Measurements from ENCODE around the gene ZNF28. TPM values are rescaled to one million over a fixed set of nuclear protein-coding genes. Genes with fewer than 3 reads are reported as not detected.
"Not testable (repeated sequence)": the region's sequence is repeated elsewhere in the genome, so short reads cannot be mapped to it uniquely, and the experiment has no call there.

Gene ZNF28
- polyA plus RNA-seq, 1 donor from 2014 or later: 15.4 TPM

GRCh38 chr19:52809801-52810200 lies 11.6 kb downstream of the ZNF28 start:
- TF ChIP-seq, protein P1, sequence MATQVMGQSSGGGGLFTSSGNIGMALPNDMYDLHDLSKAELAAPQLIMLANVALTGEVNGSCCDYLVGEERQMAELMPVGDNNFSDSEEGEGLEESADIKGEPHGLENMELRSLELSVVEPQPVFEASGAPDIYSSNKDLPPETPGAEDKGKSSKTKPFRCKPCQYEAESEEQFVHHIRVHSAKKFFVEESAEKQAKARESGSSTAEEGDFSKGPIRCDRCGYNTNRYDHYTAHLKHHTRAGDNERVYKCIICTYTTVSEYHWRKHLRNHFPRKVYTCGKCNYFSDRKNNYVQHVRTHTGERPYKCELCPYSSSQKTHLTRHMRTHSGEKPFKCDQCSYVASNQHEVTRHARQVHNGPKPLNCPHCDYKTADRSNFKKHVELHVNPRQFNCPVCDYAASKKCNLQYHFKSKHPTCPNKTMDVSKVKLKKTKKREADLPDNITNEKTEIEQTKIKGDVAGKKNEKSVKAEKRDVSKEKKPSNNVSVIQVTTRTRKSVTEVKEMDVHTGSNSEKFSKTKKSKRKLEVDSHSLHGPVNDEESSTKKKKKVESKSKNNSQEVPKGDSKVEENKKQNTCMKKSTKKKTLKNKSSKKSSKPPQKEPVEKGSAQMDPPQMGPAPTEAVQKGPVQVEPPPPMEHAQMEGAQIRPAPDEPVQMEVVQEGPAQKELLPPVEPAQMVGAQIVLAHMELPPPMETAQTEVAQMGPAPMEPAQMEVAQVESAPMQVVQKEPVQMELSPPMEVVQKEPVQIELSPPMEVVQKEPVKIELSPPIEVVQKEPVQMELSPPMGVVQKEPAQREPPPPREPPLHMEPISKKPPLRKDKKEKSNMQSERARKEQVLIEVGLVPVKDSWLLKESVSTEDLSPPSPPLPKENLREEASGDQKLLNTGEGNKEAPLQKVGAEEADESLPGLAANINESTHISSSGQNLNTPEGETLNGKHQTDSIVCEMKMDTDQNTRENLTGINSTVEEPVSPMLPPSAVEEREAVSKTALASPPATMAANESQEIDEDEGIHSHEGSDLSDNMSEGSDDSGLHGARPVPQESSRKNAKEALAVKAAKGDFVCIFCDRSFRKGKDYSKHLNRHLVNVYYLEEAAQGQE (IDR thresholded peaks at IDR 0.05; ENCODE audit: borderline replicate concordance): no peak
- TF ChIP-seq POLR2AphosphoS5 (IDR thresholded peaks at IDR 0.05): no peak
- no peak for TF ChIP-seq TAF1 (IDR thresholded peaks at IDR 0.05; ENCODE audit: low read depth)
- TF ChIP-seq MXI1 (conservative IDR thresholded peaks at IDR 0.05; ENCODE audit: poor library complexity, severe bottlenecking): no peak
- TF ChIP-seq, protein P2, sequence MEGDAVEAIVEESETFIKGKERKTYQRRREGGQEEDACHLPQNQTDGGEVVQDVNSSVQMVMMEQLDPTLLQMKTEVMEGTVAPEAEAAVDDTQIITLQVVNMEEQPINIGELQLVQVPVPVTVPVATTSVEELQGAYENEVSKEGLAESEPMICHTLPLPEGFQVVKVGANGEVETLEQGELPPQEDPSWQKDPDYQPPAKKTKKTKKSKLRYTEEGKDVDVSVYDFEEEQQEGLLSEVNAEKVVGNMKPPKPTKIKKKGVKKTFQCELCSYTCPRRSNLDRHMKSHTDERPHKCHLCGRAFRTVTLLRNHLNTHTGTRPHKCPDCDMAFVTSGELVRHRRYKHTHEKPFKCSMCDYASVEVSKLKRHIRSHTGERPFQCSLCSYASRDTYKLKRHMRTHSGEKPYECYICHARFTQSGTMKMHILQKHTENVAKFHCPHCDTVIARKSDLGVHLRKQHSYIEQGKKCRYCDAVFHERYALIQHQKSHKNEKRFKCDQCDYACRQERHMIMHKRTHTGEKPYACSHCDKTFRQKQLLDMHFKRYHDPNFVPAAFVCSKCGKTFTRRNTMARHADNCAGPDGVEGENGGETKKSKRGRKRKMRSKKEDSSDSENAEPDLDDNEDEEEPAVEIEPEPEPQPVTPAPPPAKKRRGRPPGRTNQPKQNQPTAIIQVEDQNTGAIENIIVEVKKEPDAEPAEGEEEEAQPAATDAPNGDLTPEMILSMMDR (IDR thresholded peaks at IDR 0.05; ENCODE audit: poor library complexity, severe bottlenecking): no peak
- TF ChIP-seq RAD21 (conservative IDR thresholded peaks at IDR 0.05): no peak
- no peak for TF ChIP-seq EZH2 (IDR thresholded peaks at IDR 0.05; ENCODE audit: borderline replicate concordance, insufficient read depth, low read length, poor library complexity, severe bottlenecking)
- no peak overlapping the region for H3K4me3 ChIP-seq (ENCODE audit: low read length)
- no peaks in the 10 kb centered on the region for H3K36me3 ChIP-seq (ENCODE audit: insufficient read depth, low read length)
- H3K27ac ChIP-seq (ENCODE audit: low read length): no peak overlapping the region
- H3K9ac ChIP-seq (ENCODE audit: low read length): no peak overlapping the region
- H2AFZ ChIP-seq (ENCODE audit: low read depth, low read length): no peak overlapping the region
- no peaks in the 10 kb centered on the region for H3K9me3 ChIP-seq (ENCODE audit: low read length)
- H3F3A ChIP-seq (ENCODE audit: insufficient read depth, low read length, poor library complexity, severe bottlenecking): no peaks in the 10 kb centered on the region
- no peak overlapping the region for H3K4me2 ChIP-seq (ENCODE audit: low read length)
- H3K9me2 ChIP-seq (ENCODE audit: insufficient read depth, low read length): no peaks in the 10 kb centered on the region
- no peaks in the 10 kb centered on the region for H3K79me2 ChIP-seq (replicated peaks; ENCODE audit: insufficient read depth, low read length)
- H4K20me1 ChIP-seq (ENCODE audit: insufficient read depth): no peaks in the 10 kb centered on the region
- H3K27me3 ChIP-seq (ENCODE audit: insufficient read depth, low read depth, low read length): no peaks in the 10 kb centered on the region

GRCh38 chr19:52799950-52800640 lies 21.3 kb downstream of the ZNF28 start:
- H3K27me3 ChIP-seq (ENCODE audit: insufficient read depth, low read depth, low read length); H4K20me1 ChIP-seq (ENCODE audit: insufficient read depth); H2AFZ ChIP-seq (ENCODE audit: low read depth, low read length); H3F3A ChIP-seq (ENCODE audit: insufficient read depth, low read length, poor library complexity, severe bottlenecking); H3K4me2 ChIP-seq (ENCODE audit: low read length); H3K27ac ChIP-seq (ENCODE audit: low read length); H3K4me3 ChIP-seq (ENCODE audit: low read length); H3K9ac ChIP-seq (ENCODE audit: low read length); H3K79me2 ChIP-seq (replicated peaks; ENCODE audit: insufficient read depth, low read length); H3K9me2 ChIP-seq (ENCODE audit: insufficient read depth, low read length): not testable (repeated sequence)
- peaks cover 13% of the 10 kb centered on the region for H3K36me3 ChIP-seq (ENCODE audit: insufficient read depth, low read length)
- peaks cover 11% of the 10 kb centered on the region for H3K9me3 ChIP-seq (ENCODE audit: low read length)

DNA sequence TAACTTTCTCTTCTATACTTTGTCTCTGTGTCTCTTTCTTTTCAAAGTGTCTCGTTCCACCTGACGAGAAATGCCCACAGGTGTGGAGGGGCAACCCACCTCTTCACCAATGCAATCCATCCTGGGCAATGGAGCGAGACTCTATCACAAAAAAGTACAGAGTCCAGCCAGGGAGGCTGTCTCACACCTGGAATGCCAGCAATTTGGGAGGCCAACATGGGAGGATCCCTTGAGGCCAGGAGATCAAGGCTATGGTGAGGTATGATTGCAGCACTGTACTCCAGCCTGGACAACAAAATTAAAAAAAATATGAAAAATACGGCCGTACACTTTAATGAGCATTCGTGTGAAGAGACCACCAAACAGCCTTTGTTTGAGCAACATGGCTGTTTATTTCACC lies 32.0 kb downstream of the ZNF28 start:
- TF ChIP-seq EP300 (conservative IDR thresholded peaks at IDR 0.05; ENCODE audit: poor library complexity, severe bottlenecking): no peak
- TF ChIP-seq RAD21 (conservative IDR thresholded peaks at IDR 0.05): no peak
- TF ChIP-seq POLR2AphosphoS5 (IDR thresholded peaks at IDR 0.05): no peak
- no peak for TF ChIP-seq EZH2 (IDR thresholded peaks at IDR 0.05; ENCODE audit: borderline replicate concordance, insufficient read depth, low read length, poor library complexity, severe bottlenecking)
- no peak for TF ChIP-seq MXI1 (conservative IDR thresholded peaks at IDR 0.05; ENCODE audit: poor library complexity, severe bottlenecking)
- TF ChIP-seq, protein P2 (IDR thresholded peaks at IDR 0.05; ENCODE audit: poor library complexity, severe bottlenecking): no peak
- TF ChIP-seq, protein P1 (IDR thresholded peaks at IDR 0.05; ENCODE audit: borderline replicate concordance): no peak
- no peak for TF ChIP-seq SMC3 (conservative IDR thresholded peaks at IDR 0.05; ENCODE audit: poor library complexity)
- no peak for TF ChIP-seq TAF1 (IDR thresholded peaks at IDR 0.05; ENCODE audit: low read depth)
- Histone ChIP-seq H4K20me1 (ENCODE audit: insufficient read depth) (no peaks in the 10 kb centered on the region), H3K4me3 (ENCODE audit: low read length) (no peak overlapping the region), H3K9me3 (ENCODE audit: low read length) (no peaks in the 10 kb centered on the region), H3K9me2 (ENCODE audit: insufficient read depth, low read length) (no peaks in the 10 kb centered on the region), H3F3A (ENCODE audit: insufficient read depth, low read length, poor library complexity, severe bottlenecking) (no peaks in the 10 kb centered on the region), H3K27me3 (ENCODE audit: insufficient read depth, low read depth, low read length) (peaks cover 19% of the 10 kb centered on the region), H3K36me3 (ENCODE audit: insufficient read depth, low read length) (no peaks in the 10 kb centered on the region), H2AFZ (ENCODE audit: low read depth, low read length) (no peak overlapping the region), H3K9ac (ENCODE audit: low read length) (no peak overlapping the region), H3K79me2 (replicated peaks; ENCODE audit: insufficient read depth, low read length) (no peaks in the 10 kb centered on the region), H3K27ac (ENCODE audit: low read length) (no peak overlapping the region), H3K4me2 (ENCODE audit: low read length) (no peak overlapping the region)

Measured in neural cell (in vitro differentiated cells).